Measurements from ENCODE around the gene RS1. TPM values are rescaled to one million over a fixed set of nuclear protein-coding genes. Genes with fewer than 3 reads are reported as not detected.

Gene RS1
- total RNA-seq, 2 donors from 2014 or later, result not detected

DNA sequence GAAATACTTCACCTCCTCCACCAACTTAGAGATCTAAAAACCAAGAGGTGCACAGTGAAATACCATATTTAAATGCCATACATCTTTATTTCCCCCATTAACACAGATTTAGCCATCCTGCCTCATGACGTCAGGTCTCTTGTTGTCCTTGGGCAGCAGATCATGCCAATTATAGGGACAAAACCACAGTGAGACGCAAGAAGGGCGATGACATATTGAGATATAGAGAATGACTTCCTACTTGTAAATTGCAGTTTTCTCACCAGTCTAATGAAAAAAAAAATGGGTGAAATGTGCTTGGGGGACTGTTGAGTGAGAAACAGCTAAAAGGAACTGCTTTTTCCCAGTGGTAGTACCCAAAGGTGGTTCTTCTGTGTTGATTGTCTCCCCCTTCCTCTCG, 24.3 kb downstream of the RS1 start:
- Histone ChIP-seq H3K4me3 (no peak overlapping the region), H3K36me3 (replicated peaks in 1 of 2; ENCODE audit: insufficient read depth in 1 of 2, low read depth in 2 of 2) (no peaks in the 10 kb centered on the region), H3K4me1 (no peaks in the 10 kb centered on the region), H3K27me3 (no peaks in the 10 kb centered on the region), H3K27ac (no peak overlapping the region), H3K9me3 (no peaks in the 10 kb centered on the region)
- TF ChIP-seq, protein P1, sequence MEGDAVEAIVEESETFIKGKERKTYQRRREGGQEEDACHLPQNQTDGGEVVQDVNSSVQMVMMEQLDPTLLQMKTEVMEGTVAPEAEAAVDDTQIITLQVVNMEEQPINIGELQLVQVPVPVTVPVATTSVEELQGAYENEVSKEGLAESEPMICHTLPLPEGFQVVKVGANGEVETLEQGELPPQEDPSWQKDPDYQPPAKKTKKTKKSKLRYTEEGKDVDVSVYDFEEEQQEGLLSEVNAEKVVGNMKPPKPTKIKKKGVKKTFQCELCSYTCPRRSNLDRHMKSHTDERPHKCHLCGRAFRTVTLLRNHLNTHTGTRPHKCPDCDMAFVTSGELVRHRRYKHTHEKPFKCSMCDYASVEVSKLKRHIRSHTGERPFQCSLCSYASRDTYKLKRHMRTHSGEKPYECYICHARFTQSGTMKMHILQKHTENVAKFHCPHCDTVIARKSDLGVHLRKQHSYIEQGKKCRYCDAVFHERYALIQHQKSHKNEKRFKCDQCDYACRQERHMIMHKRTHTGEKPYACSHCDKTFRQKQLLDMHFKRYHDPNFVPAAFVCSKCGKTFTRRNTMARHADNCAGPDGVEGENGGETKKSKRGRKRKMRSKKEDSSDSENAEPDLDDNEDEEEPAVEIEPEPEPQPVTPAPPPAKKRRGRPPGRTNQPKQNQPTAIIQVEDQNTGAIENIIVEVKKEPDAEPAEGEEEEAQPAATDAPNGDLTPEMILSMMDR (IDR thresholded peaks at IDR 0.05), result no peak
- TF ChIP-seq POLR2A (IDR thresholded peaks at IDR 0.05), result no peak
- DNase-seq (no peak), ATAC-seq (no peak)
- 75 to 87% methylated on average over 4 of the region's 4 CpGs for WGBS, 2 donors
- intact Hi-C loops (cut with DNase I), result no loop called here

DNA sequence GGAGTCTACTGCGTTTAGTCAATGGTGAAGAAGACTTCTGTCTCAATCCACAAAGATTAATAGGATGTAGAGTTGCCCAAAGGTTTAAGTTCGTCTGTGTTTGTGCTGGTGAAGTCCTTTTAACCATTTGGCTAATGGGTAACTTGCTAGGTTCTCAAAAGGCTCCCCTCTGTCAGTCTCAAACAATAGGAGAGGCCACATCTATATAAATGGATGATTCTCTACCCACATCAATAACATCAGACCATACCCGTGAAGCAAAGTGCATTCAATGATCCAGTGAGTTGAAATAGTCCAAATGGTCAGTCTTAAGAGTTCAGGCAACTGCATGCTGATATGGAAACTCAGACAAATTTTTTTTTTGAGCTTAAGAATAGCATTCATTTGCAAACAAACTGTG, 28.1 kb downstream of the RS1 start:
- no peak overlapping the region for H3K27ac ChIP-seq
- ATAC-seq, result no peak
- TF ChIP-seq, protein P1 (IDR thresholded peaks at IDR 0.05), result no peak
- no peak for TF ChIP-seq POLR2A (IDR thresholded peaks at IDR 0.05)

DNA sequence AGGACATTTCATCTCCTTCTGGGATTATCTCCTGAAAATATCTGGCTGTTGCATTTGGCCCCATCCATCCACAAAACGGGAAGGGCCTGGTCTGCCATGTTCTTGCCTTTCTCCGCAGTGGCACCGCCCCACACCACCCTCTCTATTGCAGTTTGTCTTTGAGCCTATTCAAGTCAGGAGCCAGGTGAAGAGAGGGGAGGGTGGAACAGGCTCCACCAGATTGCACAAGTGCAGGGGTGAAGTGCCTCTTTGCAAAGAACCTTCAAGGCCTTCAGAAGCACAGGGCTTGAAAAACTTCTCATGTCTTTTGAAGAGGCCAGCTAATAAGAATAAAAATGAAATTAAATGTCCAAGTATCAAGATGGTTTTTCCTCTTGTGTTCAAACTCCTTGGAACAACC, 28.7 kb downstream of the RS1 start:
- ATAC-seq (no peak), DNase-seq (no peak)
- H3K36me3 ChIP-seq (replicated peaks in 1 of 2; ENCODE audit: insufficient read depth in 1 of 2, low read depth in 2 of 2), result no peaks in the 10 kb centered on the region
- intact Hi-C loops (cut with DNase I), result no loop called here
- 95 to 100% methylated on average over 1 to 3 of the region's 3 CpGs for WGBS, 2 donors
- H3K27ac ChIP-seq, result no peak overlapping the region
- TF ChIP-seq, protein P1 (IDR thresholded peaks at IDR 0.05), result no peak
- no peak for TF ChIP-seq POLR2A (IDR thresholded peaks at IDR 0.05)
- H3K4me3 ChIP-seq, result no peak overlapping the region
- H3K4me1 ChIP-seq, result no peaks in the 10 kb centered on the region
- H3K9me3 ChIP-seq, result no peaks in the 10 kb centered on the region
- no peaks in the 10 kb centered on the region for H3K27me3 ChIP-seq

More for the DNA sequence above, 28.1 kb downstream of the RS1 start:
- Histone ChIP-seq H3K9me3 (no peaks in the 10 kb centered on the region), H3K4me1 (no peaks in the 10 kb centered on the region), H3K36me3 (replicated peaks in 1 of 2; ENCODE audit: insufficient read depth in 1 of 2, low read depth in 2 of 2) (no peaks in the 10 kb centered on the region), H3K27me3 (no peaks in the 10 kb centered on the region), H3K4me3 (no peak overlapping the region)
- WGBS, 2 donors, result 63 to 77% methylated on average over 2 to 3 of the region's 3 CpGs
- intact Hi-C loops (cut with DNase I), result no loop called here
- no peak for DNase-seq

DNA sequence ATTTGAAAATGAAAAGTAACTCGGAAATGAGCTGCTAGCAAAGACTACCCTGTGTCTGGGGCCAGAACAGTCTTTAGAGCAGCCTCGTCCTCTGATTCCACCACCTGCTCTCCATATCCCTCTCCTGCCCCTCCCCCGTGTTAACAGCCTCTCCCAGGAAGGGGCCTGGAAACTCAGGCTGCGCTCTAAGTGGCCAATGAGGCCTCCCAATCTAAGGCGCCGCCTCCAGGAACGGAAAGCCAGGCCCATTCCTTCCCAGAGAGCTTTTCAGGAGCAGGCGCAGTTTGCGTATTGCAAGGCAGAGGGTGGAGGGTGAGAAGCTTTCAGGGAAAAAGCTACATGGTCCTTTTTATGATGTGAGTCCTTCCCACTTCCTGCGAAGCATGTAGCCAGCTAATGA, 31.2 kb downstream of the RS1 start:
- no peaks in the 10 kb centered on the region for H3K9me3 ChIP-seq
- H3K4me1 ChIP-seq, result no peaks in the 10 kb centered on the region
- H3K27me3 ChIP-seq, result no peaks in the 10 kb centered on the region
- intact Hi-C loops (cut with DNase I), result no loop called here
- H3K27ac ChIP-seq, result no peak overlapping the region
- TF ChIP-seq, protein P1 (IDR thresholded peaks at IDR 0.05), result no peak
- TF ChIP-seq POLR2A (IDR thresholded peaks at IDR 0.05), result no peak
- ATAC-seq, result no peak
- no peak overlapping the region for H3K4me3 ChIP-seq
- WGBS, 2 donors, result 89 to 91% methylated on average over 3 to 10 of the region's 10 CpGs
- DNase-seq, result no peak
- no peaks in the 10 kb centered on the region for H3K36me3 ChIP-seq (replicated peaks in 1 of 2; ENCODE audit: insufficient read depth in 1 of 2, low read depth in 2 of 2)

DNA sequence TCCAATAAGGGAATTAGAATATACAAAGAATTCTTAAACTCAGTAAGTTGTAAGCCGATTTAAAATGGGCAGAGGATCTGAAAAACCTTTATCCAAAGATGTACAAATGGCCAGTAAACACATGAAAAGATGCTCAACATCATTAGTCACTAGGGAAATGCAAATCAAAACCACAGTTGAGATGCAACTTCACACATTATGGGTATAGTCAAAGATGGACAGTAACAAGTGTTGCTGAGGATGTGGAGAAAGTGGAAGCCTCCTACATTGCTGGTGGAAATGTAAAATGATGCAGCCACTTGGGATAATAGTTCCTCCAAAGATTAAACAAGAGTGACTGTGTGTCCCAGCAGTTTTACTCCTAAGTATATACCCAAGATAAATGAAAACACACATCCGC, 32.6 kb downstream of the RS1 start:
- Histone ChIP-seq H3K9me3 (no peaks in the 10 kb centered on the region), H3K27ac (no peak overlapping the region), H3K4me1 (no peaks in the 10 kb centered on the region), H3K4me3 (no peak overlapping the region), H3K36me3 (replicated peaks in 1 of 2; ENCODE audit: insufficient read depth in 1 of 2, low read depth in 2 of 2) (no peaks in the 10 kb centered on the region), H3K27me3 (no peaks in the 10 kb centered on the region)
- DNase-seq, result no peak
- WGBS, 2 donors, result 85 to 100% methylated on average over 2 of the region's 2 CpGs
- intact Hi-C loops (cut with DNase I), result no loop called here
- TF ChIP-seq, protein P1 (IDR thresholded peaks at IDR 0.05), result no peak
- no peak for TF ChIP-seq POLR2A (IDR thresholded peaks at IDR 0.05)
- no peak for ATAC-seq

Data from body of pancreas (tissue), 4 donors.